GM12872 (cell line): ENCODE data around the gene XPNPEP2.

Source experiments
- CTCF ChIP-seq: IDR thresholded peaks from 3 replicates; pipeline ENCODE4 v1.5.1; 2011; ENCODE audit warnings: low read depth, mild to moderate bottlenecking, low read length, moderate library complexity; ENCODE audit not compliant: insufficient read depth

The XPNPEP2 gene

GRCh38 chrX:129719931-129720530, 18.7 kb upstream of the XPNPEP2 start:
- no peak for TF ChIP-seq CTCF

- TF ChIP-seq CTCF, result no peak
Measured at GRCh38 chrX:129720741-129721140, 18.0 kb upstream of the XPNPEP2 start.

- TF ChIP-seq CTCF, result no peak
Measured at GRCh38 chrX:129721414-129721813, 17.4 kb upstream of the XPNPEP2 start.

GRCh38 chrX:129721870-129722269, 16.9 kb upstream of the XPNPEP2 start:
- no peak for TF ChIP-seq CTCF

- no peak for TF ChIP-seq CTCF
Measured at GRCh38 chrX:129723511-129723910, 15.3 kb upstream of the XPNPEP2 start.

- no peak for TF ChIP-seq CTCF
Measured at GRCh38 chrX:129724754-129725153, 14.0 kb upstream of the XPNPEP2 start.

- TF ChIP-seq CTCF, result peak; percentile 72
Measured at GRCh38 chrX:129726307-129727111, 12.3 kb upstream of the XPNPEP2 start.
